Gastroesophageal sphincter (tissue), 3 donors: Measurements from ENCODE around the gene SP8.

Experiments used
- CTCF ChIP-seq, 4 experiments: fragments of 200-600 bp in 2 of 4; fragments of 450-650 bp in 2 of 4; sonication (generic) in 1 of 4; IDR thresholded peaks; one replicate each; pipeline ENCODE4 v1.5.1; 2017 to 2019; ENCODE audit warnings: antibody characterized with exemption in 4 of 4, mild to moderate bottlenecking in 2 of 4, moderate library complexity in 2 of 4
- POLR2AphosphoS5 ChIP-seq: sonication (generic); formaldehyde crosslinking; IDR thresholded peaks from one replicate; pipeline ENCODE4 v1.6.1; 2017; ENCODE audit warnings: antibody characterized with exemption

GRCh38 chr7:20737840-20738448 lies 48.7 kb downstream of the SP8 start:
- TF ChIP-seq CTCF (IDR thresholded peaks at IDR 0.05) (no peak), POLR2AphosphoS5 (no peak)
